Measurements from ENCODE around the gene ZNF83.
"Not testable (repeated sequence)": the region's sequence is repeated elsewhere in the genome, so short reads cannot be mapped to it uniquely, and the experiment has no call there.

Gene ZNF83

GRCh38 chr19:52637718-52638585, at the start of gene ZNF83:
Gene ZNF83, minus strand, starts transcription at chr19:52638355.
- DNase-seq, result peak; percentile 90

DNA sequence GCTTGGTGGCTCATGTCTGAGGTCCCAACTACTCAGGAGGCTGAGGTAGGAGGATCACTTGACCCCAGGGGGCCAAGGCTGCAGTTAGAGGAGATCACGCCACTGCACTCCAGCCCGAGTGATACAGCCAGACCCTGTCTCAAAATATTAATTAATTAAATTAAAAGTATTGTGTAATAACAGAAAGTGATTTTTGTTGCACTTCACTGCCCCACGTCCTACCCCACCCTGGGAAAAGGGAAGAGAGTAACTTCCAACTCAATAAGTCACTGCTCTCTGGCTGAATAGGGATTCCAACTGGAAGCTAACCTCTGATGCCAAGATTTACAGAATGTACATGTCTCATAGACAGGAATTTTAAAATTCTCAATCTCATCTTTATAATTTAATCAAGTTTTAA, 49.5 kb upstream of the ZNF83 start:
- DNase-seq, result no peak

DNA sequence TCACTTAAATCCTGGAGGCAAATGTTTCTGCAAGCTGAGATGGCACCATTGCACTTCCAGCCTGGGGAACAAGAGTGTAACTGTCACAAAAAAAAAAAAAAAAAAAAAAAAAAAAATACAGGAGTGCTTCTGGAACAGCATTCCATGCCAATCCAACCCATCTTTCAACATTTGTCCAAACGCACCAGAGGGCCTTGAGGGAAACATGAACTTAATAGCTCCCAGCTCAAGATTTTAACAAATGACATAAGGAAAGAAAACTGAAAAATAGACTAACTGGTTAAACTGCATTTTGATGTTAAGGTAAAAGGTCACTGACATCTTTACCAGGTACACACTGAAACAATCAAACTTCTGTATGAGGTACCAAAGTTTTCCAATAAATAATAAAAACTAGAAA, 47.7 kb upstream of the ZNF83 start:
- DNase-seq, result no peak

DNA sequence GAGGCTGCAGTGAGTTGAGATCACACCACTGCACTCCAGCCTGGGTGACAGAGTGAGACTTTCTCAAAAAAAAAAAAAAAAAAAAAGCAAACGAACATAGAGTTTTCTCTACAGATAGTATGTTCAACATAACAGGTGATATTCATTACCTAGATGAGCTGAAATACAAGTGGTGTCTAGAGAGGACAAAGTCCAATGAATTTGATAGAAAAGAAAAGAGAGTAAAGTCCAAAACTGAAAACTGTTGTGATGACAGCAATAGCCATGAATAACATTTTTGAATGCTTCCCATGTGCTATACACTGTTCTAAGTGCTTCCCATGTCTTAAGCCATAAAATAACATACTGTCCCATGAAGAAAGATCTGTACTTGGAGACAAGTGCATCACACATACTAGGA, 43.1 kb upstream of the ZNF83 start:
- not testable (repeated sequence) for DNase-seq

DNA sequence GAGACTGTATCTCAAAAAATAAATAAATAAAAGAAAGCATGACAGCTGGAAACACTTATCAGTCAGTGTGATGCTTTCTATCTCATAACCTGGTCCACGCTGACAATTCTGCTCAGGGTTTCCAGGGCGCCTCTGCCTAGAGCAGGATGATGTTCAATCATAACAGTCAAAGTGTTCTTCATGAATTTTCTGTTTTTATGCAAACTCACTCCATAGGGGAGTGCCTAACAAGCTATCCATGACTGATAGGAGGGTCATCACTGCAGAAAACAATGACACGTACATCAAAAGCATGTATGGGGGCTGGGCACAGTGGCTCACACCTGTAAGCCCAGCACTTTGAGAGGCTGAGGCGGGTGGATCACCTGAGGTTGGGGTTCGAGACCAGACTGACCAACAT, 41.4 kb upstream of the ZNF83 start:
- no peak for DNase-seq

GRCh38 chr19:52675239-52675638, 37.1 kb upstream of the ZNF83 start:
- DNase-seq, result not testable (repeated sequence)

DNA sequence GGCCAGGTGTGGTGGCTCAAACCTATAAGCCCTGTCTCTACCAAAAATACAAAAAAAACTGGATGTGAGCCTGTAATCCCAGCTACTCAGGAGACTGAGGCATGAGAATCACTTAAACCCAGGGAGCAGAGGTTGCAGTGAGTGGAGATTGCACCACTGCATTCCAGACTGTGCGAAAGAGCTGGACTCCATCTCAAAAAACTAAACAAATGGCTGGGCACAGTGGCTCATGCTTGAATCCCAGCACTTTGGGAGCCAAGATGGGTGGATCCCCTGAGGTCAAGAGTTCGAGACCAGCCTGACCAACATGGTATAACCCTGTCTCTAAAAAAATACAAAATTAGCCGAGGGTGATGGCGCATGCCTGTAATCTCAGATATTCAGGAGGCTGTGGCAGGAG, 34.9 kb upstream of the ZNF83 start:
- no peak for DNase-seq

- no peak for DNase-seq
Measured at GRCh38 chr19:52670046-52670445, 31.9 kb upstream of the ZNF83 start.

- no peak for DNase-seq
Measured at GRCh38 chr19:52669586-52669985, 31.4 kb upstream of the ZNF83 start.

DNA sequence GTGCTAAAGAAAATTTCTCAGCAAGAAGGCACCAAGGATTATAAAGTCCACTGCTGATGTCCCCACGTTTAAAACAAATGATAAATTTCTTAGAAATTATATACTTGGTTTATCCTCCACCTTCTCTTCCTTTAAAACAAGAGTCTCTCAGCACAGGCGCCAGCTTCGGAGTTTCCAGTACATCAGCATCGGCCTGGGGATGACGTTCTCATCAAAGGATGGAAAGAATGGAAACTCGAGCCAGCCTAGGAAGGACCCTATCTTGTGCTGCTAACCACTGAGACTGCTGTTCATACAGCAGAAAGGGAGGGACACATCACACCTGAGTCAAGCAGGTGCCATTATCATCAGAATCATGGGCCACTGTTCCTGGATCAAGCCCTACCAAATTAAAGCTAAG, 29.8 kb upstream of the ZNF83 start:
- DNase-seq, result no peak

DNA sequence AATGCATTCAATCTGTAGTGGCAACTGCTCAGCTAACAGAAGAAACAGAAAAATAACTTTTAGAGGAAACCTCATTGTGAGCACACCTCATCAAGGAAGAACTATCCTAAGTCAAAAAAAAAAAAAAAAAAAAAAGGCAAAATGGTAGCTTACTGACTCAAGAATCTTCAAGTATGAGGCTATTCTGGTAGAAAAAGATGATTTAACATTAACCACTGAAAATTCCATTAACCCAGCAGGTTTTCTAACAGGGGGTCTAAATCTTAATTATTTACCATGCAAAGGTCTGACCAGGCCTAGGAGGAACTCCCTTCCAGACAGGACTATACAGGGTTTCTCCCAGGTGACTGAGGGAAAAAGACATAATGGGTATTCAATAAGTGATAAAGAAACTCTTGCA, 28.4 kb upstream of the ZNF83 start:
- DNase-seq, result no peak

DNA sequence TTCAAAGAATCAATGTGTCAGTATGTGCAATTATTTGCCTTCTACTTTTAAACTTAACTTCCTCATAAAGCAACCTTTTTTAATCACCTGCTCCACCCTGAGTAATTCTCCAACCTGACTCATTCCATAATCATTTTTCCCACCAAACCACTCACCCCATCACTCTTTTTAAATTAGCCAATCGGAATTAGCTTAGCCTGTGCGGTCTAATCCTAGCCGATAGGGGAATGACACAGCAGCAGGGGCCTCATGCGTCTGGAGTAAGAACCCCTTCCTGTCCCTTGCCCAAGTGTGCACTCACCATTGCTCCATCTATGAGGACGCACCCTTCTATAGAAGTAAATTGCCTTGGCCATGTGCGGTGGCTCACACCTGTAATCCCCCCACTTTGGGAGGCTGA, 27.4 kb upstream of the ZNF83 start:
- no peak for DNase-seq

GRCh38 chr19:52665027-52665426, 26.9 kb upstream of the ZNF83 start:
- DNase-seq, result no peak

DNA sequence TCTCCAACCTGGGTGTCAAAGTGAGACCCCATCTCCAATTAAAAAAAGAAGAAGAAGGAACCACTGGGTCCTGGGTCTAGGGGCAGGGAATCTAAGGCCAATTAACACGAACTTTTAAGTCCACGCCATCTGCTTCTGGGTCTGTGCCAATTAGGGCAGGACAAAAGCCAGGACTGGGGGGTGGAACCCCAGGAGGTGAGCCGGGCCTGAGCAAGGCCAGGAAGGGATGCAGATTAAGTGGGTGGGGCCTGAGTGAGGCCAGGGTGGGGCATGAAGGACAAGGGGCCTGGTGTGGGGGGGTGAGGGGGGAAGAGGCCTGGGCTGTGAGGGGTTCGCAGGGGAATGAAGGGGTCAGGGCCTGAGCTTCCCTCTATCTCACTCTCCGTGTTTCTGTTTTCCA, 26.3 kb upstream of the ZNF83 start:
- DNase-seq, result no peak

DNA sequence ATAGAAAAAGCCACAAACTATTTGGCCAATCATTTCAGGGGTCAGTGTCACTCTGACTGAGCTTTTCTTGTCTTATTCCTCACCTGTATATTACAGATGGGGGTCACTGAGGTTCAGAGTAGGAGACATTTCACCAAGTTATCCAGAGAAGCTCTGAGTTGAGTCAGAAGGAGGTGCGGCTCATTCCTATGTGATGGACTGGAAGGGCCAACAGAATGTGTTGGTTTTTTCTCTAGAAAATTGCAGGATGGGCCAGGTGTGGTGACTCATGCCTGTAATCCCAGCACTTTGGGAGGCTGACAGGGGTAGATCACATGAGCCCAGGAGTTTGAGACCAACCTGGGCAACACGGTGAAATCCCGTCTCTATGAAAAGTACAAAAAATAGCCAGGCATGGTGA, 24.5 kb upstream of the ZNF83 start:
- no peak for DNase-seq

- no peak for DNase-seq
Measured at GRCh38 chr19:52660981-52661380, 22.8 kb upstream of the ZNF83 start.

DNA sequence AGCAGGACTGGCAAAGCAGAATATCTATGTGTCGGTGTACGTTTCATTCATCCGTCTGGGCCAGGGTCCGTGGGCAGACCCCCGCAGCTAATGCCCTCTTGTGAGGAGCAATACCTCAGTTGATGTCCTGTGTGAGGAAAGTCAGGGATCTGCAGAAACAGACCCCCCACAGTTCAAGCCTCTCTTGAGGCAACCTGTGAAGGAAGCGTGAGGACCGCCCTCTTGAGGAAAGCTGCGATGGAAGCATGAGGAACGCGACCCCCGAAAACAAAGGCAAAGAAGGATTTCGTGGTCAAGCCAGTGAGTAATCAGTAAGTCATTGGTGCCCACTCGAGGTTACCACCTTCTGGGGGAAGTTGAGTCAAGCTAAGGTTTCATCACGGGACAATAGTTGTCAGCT, 20.9 kb upstream of the ZNF83 start:
- no peak for DNase-seq

GRCh38 chr19:52658595-52658994, 20.4 kb upstream of the ZNF83 start:
- no peak for DNase-seq

DNA sequence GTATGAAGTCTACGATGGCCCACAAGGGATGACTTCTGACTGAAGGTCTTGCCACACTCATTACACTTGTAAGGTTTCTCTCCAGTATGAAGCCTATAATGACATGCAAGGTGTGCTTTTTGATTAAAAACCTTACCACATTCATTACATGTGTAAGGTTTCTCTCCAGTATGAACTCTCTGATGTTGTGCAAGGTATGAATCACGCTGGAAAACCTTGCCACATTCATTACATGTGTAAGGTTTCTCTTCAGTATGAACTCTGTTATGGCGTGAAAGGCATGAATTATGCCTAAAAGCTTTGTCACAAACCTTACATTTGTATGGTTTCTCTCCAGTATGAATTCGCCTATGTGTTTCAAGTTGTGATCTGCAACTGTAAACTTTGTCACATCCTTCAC, 15.0 kb upstream of the ZNF83 start:
- no peak for DNase-seq

DNA sequence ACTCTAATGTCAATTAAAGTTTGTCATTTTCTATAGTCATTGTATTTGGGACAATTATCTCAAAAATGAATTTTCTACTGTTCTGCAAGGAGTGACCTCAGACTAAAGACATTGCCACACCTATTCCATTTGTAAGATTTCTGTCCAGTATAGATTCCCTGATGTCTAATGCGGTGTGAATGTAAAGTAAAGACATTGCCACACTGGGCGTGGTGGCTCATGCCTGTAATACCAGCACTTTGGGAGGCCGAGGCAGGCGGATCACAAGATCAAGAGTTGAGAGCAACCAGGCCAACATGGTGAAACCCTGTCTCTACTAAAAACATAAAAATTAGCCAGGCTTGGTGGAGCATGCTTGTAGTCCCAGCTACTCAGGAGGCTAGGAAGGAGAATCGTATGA, 13.8 kb upstream of the ZNF83 start:
- no peak for DNase-seq

- no peak for DNase-seq
Measured at GRCh38 chr19:52648336-52649016, 10.3 kb upstream of the ZNF83 start.

- no peak for DNase-seq
Measured at GRCh38 chr19:52646571-52647217, 8.5 kb upstream of the ZNF83 start.

- DNase-seq, result no peak
Measured at GRCh38 chr19:52640916-52641315, 2.8 kb upstream of the ZNF83 start.

- DNase-seq, result no peak
Measured at GRCh38 chr19:52639996-52640395, 1.8 kb upstream of the ZNF83 start.

All from activated CD8-positive, alpha-beta memory T cell treated with anti-CD3 and anti-CD28 coated beads, Interleukin-2, amount 50 U/mL, for 48 hours (primary cell).